ENCODE results near the gene FOLR3.
"Not testable (repeated sequence)": the region's sequence is repeated elsewhere in the genome, so short reads cannot be mapped to it uniquely, and the experiment has no call there.

FOLR3 gene

DNA sequence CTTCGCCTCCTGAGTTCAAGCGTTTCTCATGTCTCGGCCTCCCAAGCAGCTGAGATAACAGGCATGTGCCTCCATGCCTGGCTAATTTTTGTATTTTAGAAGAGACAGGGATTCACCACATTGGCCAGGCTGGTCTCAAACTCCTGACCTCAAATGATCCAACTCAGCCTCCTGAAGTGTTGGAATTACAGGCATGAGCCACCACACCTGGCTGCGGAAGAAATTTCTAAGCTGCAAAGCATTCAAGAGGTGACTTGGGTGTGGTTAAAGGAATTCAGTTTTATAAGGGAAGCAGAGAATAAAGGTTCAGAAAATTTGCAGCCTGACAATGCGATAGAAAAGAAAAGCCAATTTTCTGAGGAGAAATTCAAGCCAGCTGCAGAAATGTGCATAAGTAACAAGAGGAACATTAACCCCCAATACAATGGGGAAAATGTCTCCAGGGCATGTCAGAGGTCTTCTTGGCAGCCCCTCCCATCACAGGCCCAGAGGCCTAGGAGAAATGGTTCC lies 33.6 kb downstream of the FOLR3 start:
- DNase-seq = not testable (repeated sequence)

DNA sequence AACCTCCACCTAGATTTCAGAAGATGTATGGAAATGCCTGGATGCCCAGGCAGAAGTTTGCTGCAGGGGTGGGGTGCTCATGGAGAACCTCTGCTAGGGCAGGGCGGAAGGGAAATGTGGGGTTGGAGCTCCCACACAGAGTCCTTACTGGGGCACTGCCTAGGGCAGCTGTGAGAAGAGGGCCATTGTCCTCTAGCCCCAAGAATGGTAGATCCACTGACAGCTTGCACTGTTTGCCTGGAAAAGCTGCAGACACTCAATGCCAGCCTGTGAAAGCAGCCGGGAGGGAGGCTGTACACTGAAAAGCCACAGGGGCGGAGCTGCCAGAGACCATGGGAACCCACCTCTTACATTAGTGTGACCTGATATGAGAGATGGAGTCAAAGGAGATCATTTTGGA lies 34.2 kb downstream of the FOLR3 start:
- not testable (repeated sequence) for DNase-seq

DNA sequence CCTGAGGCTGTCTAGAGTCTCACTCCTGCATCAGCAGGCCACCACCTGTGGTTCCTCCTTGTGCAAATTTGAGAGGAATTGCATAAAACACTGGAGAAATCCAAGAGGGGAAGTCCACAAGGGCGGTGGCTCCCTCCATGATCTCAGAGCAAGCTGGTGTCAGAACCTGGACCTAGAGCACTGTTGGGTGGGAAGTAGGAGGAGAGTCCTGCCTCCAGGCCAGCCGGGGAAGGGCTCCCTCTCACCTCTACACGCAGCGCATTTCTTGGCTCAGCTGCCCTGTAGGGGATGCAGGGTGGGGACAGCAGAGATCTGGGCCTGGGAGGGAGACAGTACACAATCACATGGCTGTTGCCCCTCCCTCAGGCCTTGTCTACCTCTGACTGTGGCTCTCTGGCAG lies 36.5 kb downstream of the FOLR3 start:
- not testable (repeated sequence) for DNase-seq

DNA sequence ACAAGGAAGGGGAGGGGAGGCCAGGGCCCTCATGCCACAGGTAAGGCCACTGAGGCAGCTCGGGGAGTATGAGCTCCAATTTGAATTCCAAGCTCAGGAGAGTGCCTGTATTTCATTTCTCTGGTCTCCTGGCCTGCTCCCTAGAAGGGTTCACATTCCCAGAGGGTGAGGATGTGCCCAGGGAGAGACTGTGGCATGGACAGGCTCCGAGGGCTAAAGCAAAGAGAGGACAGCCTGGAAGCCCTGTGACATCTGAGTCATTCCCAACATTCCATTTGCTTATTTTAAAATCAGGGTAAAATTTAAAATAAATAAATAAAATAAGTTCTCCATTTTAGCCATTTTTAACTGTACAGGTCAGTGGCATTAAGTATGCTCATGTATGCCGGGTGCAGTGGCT lies 37.8 kb downstream of the FOLR3 start:
- no peak for DNase-seq

DNA sequence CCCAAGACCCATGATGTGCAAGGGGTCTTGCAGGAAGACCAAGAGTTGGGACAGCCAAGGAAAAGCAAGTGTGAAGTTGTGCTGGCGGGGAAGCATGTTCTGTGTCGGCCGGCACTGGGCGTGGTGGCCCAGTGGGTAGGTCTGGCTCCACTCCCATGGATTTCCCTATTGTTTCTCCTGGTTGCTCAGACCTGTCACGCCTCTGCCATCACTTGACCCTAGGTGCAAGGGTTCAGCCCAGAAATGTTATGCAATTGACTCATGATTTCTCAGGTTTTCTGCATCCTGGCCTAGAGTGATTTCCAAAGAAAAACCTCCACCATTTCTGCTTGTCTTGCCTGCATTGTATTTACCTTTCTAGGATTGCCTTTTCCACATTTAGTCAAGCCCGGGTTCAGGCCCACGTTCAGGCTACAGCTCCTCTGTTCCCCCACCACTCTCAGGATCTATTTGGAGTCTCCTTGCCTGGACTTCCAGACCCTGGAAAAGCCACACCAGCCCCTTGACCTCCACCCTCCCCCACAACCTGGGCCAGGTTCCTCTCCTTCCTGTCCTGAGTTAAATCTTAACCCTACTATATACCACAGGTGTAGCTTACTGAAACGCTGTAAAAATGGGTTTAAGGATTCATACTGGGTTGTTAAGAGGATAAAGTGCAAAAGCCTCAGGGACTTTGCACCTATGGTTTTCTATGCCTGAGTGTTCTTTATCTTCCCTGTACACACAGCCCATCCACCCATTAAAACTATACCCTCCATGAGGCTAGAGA lies 39.0 kb downstream of the FOLR3 start:
- DNase-seq = no peak

DNA sequence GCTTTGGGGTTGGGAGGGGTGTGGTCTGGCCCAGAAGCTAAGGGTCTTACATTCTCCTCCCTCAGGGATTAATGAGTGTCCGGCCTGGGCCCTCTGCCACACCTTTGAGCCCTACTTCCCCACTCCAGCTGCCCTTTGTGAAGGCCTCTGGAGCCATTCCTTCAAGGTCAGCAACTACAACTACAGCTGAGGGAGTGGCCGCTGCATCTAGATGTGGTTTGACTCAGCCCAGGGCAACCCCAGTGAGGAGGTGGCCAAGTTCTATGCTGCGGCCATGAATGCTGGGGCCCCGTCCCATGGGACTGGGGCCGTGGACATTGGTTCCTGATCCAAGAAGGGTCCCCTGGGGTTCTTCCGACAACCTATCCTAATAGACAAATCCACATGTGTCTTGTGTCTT lies 42.1 kb downstream of the FOLR3 start:
- no peak for DNase-seq

DNA sequence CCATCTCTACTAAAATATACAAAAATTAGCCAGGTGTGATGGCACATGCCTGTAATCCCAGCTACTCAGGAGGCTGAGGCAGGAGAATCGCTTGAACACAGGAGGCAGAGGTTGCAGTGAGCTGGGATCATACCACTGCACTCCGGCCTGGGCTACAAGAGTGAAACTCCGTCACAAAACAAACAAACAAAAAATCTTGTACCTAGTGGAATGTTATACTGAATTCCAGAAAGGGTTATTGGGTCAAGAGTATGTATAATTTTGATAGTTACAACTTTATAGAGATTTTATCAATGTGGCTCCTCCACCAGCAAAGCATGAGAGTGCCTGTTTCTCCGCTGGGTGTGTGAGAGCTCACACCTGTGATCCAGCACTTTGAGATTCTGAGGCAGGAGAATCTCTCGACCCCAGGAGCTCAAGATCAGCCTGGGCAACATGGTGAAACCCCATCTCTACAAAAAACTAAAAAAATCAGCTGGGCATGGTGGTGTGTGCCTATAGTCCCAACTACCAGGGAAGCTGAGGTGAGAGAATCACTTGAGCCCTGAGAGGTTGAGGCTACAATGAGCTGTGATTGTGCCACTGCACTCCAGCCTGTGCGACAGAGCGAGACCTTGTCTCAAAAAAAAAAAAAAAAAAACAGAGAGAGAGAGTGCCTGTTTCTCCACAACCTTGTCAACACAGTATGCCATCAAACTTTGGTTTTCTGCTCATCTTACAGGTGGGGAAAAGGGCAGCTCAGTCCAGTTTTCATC lies 43.7 kb downstream of the FOLR3 start:
- no peak for DNase-seq

DNA sequence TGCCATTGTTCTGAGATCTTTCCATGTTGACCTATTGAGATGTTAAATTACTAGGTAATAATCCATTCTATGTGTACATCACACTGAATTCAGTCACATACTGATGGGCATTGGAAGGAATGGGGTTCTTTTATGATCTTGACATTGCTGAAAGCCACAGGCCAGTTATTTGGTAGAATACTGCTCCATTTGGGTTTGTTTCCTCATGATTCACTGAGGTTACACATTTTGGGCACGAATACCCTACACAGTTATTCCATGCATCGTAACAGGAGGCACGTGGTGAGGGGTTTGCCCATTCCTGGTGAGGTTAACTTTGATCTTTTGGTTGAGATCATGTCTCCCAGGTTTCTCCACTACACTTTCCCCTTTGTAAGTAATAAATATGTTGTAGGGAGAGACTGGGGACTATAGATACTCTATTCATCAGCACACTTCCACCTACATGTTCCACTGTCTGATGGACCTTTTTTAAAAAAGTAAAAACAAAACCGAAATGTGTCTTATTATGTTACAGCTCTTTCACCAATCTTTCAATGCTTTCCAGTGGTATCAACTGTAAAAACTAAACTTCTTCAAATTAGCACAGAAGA lies 44.4 kb downstream of the FOLR3 start:
- DNase-seq = no peak

DNA sequence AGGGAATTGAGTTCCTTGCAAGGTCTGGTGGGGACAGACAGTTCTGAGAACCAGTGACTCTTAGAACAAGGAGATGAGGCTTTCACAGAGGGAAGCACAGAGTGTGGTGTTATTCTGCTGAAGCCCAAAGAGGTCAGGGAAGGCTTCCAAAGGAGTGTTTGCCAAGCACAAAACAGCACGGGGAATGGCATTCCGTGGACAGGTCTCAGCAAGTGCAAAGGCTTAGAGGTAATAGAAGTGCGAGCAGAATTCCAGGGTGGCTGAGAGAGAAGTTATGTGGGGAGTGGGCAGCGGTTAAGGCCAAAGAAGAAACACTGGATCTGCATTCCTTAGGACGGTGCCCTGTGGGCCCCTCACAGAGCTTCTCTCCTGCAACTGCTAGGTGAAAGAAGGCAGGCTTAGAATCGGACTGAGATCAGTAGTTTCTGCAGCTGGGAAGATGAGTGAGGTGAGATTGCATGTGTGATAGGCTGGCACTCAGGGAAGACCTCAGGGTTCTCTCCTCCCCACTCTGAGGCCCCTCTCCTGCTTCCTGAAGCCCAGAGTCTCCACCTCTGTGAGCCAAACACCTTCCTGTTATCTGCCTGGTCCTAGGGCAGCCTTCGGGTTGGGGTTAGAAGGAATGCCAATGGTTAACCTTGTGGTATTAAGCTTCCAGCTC lies 45.5 kb downstream of the FOLR3 start:
- DNase-seq = not testable (repeated sequence)

DNA sequence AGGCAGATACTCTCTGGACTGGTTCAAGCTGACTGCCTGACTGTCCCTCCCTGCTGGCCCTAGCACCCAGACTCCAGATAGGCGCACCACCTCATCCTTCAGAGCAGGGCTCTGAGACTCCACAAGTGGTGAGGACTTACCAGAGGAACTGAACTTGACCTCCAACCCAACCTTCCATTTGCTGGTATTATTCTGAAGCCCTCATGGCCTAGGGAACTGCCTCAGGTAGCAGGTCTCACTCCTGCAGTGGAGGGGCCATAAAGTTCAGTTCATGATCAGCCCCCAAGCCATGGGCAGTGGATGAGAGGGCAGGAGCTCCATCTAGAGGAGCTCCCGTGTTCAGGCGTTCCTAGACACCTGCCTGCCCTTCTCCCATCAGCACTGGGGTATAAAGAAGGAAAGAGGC lies 46.0 kb downstream of the FOLR3 start:
- DNase-seq = not testable (repeated sequence)

DNA sequence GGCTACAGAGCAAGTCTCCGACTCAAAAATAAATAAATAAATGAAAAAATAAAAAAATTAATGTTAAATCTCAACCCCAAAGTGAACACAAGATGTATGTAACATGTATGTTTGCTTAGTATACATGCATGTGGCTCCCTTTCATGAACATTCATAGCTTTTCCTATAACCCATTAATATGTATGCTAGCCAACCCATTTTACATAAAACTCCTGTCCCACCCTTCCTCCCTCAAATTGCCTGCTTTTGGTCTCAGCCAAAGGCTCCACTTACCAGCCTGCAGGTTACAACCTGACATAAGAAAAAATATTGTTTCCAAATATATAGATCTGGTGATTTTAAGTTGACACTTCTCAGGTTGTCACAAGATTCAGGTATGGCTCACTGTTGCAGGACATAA lies 52.7 kb downstream of the FOLR3 start:
- no peak for DNase-seq
